OCI-LY7 (cell line): ENCODE data around the gene KRTAP16-1. TPM values are rescaled to one million over a fixed set of nuclear protein-coding genes. Genes with fewer than 3 reads are reported as not detected.

Experiments used
- BruUV-seq: library from RNA; stranded (reverse); fragments of 400-500 nt; replicated peaks from 2 replicates; lab custom pipeline; 2021; lab: Mats Ljungman, UMichigan
- CTCF ChIA-PET: fragments of 300-600 bp; sonication (Branson Sonifier 250); formaldehyde crosslinking; loops from one replicate; lab custom pipeline; 2022; ENCODE audit warnings: antibody characterized with exemption; ENCODE audit not compliant: unreplicated experiment; lab: Charles Lee
- POLR2A ChIA-PET: fragments of 300-600 bp; sonication (Branson Sonifier 250); formaldehyde crosslinking; loops from one replicate; lab custom pipeline; 2022; ENCODE audit warnings: antibody characterized with exemption; lab: Charles Lee
- DNase-seq: peaks from one replicate; pipeline ENCODE4 v3.0.0-alpha.2; 2015; ENCODE audit warnings: low spot score
- H2AFZ ChIP-seq: fragments of 200-600 bp; sonication (generic), shearing (Covaris generic); 2 replicates; pipeline ENCODE4 v1.6.1; 2014; ENCODE audit warnings: mild to moderate bottlenecking, antibody characterized with exemption, low read length, moderate library complexity
- H3K27ac ChIP-seq: fragments of 200-600 bp; sonication (generic); 2 replicates; pipeline ENCODE4 v1.5.1; 2014; ENCODE audit warnings: mixed run types, low read depth, mild to moderate bottlenecking, moderate library complexity, low read length, inconsistent platforms; ENCODE audit not compliant: poor library complexity, severe bottlenecking
- H3K36me3 ChIP-seq: fragments of 200-600 bp; sonication (generic); 2 replicates; pipeline ENCODE4 v1.6.1; 2014; ENCODE audit warnings: mild to moderate bottlenecking, antibody characterized with exemption, low read length, moderate library complexity, mixed read lengths; ENCODE audit not compliant: insufficient read depth
- H3K4me1 ChIP-seq: fragments of 200-600 bp; sonication (generic); 2 replicates; pipeline ENCODE4 v1.5.1; 2014; ENCODE audit warnings: mild to moderate bottlenecking, low read length; ENCODE audit not compliant: insufficient read depth, poor library complexity, severe bottlenecking
- H3K4me2 ChIP-seq: fragments of 200-600 bp; sonication (generic); 2 replicates; pipeline ENCODE4 v1.6.1; 2014; ENCODE audit warnings: mild to moderate bottlenecking, low read length
- H3K4me3 ChIP-seq: fragments of 200-600 bp; sonication (generic); 2 replicates; pipeline ENCODE4 v1.5.1; 2014; ENCODE audit warnings: mild to moderate bottlenecking, low read depth, low read length; ENCODE audit not compliant: poor library complexity, severe bottlenecking
- H3K79me2 ChIP-seq: fragments of 200-600 bp; sonication (generic); 2 replicates; pipeline ENCODE4 v1.6.1; 2016; ENCODE audit warnings: low read depth, mild to moderate bottlenecking, low read length, moderate library complexity, mixed read lengths; ENCODE audit not compliant: insufficient read depth
- H3K9me2 ChIP-seq: fragments of 200-600 bp; sonication (generic); 2 replicates; pipeline ENCODE4 v1.6.1; 2016; ENCODE audit warnings: mild to moderate bottlenecking, low read length, mixed read lengths; ENCODE audit not compliant: insufficient read depth
- H3K9me3 ChIP-seq: fragments of 200-600 bp; sonication (generic); 2 replicates; pipeline ENCODE4 v1.6.1; 2014; ENCODE audit warnings: mild to moderate bottlenecking, mixed run types, low read length, mixed read lengths
- H4K20me1 ChIP-seq: fragments of 200-600 bp; sonication (generic); 2 replicates; pipeline ENCODE4 v1.6.1; 2014; ENCODE audit warnings: mild to moderate bottlenecking, antibody characterized with exemption, low read length, moderate library complexity, mixed read lengths; ENCODE audit not compliant: insufficient read depth
- EZH2phosphoT487 ChIP-seq: fragments of 200-600 bp; sonication (generic); IDR thresholded peaks from 2 replicates; pipeline ENCODE4 v1.6.1; 2018; ENCODE audit warnings: low read depth, borderline replicate concordance, mild to moderate bottlenecking, mixed run types, antibody characterized with exemption, low read length, moderate library complexity, mixed read lengths
- intact Hi-C: fragments of 100-400 bp; cut with micrococcal nuclease; formaldehyde crosslinking; loops from one replicate; pipeline ENCODE4 v1.10.0; 2022; ENCODE audit not compliant: unreplicated experiment
- total RNA-seq, 2 experiments: library from RNA; depleted of rRNA in 1 of 2; stranded (reverse); fragments of >200 nt in 1 of 2; shearing (Covaris generic) in 1 of 2; gene quantifications; 2 replicates each; pipeline ENCODE4 v1.2.3, GENCODE V29; 2014 to 2022
- TF ChIP-seq, protein P1 (sequence below): fragments of 200-600 bp; sonication (generic); conservative IDR thresholded peaks from 2 replicates; pipeline ENCODE4 v1.5.1; 2014; ENCODE audit warnings: mild to moderate bottlenecking, antibody characterized with exemption, low read length, moderate library complexity, mixed read lengths

KRTAP16-1 gene
- total RNA-seq, 2 experiments from 2014 or later: not detected

GRCh38 chr17:41339571-41340172 lies 30.6 kb upstream of the KRTAP16-1 start:
- CTCF ChIA-PET: no interaction called here
- Histone ChIP-seq H3K4me1 (no peaks in the 10 kb centered on the region), H3K9me2 (no peaks in the 10 kb centered on the region), H4K20me1 (no peaks in the 10 kb centered on the region), H3K4me3 (no peak overlapping the region), H3K9me3 (no peaks in the 10 kb centered on the region), H3K4me2 (no peak overlapping the region), H3K79me2 (no peaks in the 10 kb centered on the region), H3K27ac (no peak overlapping the region), H2AFZ (no peak overlapping the region), H3K36me3 (no peaks in the 10 kb centered on the region)
- POLR2A ChIA-PET: no interaction called here
- intact Hi-C loops: no loop called here
- DNase-seq: no peak
- no peak for TF ChIP-seq EZH2phosphoT487
- TF ChIP-seq, protein P1, sequence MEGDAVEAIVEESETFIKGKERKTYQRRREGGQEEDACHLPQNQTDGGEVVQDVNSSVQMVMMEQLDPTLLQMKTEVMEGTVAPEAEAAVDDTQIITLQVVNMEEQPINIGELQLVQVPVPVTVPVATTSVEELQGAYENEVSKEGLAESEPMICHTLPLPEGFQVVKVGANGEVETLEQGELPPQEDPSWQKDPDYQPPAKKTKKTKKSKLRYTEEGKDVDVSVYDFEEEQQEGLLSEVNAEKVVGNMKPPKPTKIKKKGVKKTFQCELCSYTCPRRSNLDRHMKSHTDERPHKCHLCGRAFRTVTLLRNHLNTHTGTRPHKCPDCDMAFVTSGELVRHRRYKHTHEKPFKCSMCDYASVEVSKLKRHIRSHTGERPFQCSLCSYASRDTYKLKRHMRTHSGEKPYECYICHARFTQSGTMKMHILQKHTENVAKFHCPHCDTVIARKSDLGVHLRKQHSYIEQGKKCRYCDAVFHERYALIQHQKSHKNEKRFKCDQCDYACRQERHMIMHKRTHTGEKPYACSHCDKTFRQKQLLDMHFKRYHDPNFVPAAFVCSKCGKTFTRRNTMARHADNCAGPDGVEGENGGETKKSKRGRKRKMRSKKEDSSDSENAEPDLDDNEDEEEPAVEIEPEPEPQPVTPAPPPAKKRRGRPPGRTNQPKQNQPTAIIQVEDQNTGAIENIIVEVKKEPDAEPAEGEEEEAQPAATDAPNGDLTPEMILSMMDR: no peak
- no TSS peak for BruUV-seq

- no peak for DNase-seq
- intact Hi-C loops: no loop called here
- no peaks in the 10 kb centered on the region for H3K4me1 ChIP-seq
- ChIA-PET CTCF (no interaction called here), POLR2A (no interaction called here)
- H3K36me3 ChIP-seq: no peaks in the 10 kb centered on the region
- no TSS peak for BruUV-seq
- H3K4me2 ChIP-seq: no peak overlapping the region
- H2AFZ ChIP-seq: no peak overlapping the region
- no peaks in the 10 kb centered on the region for H3K79me2 ChIP-seq
- TF ChIP-seq EZH2phosphoT487: no peak
- TF ChIP-seq, protein P1: no peak
- H3K9me3 ChIP-seq: no peaks in the 10 kb centered on the region
- no peak overlapping the region for H3K4me3 ChIP-seq
- H4K20me1 ChIP-seq: no peaks in the 10 kb centered on the region
- H3K9me2 ChIP-seq: no peaks in the 10 kb centered on the region
- no peak overlapping the region for H3K27ac ChIP-seq
Measured at GRCh38 chr17:41338961-41339485, 29.9 kb upstream of the KRTAP16-1 start.

DNA sequence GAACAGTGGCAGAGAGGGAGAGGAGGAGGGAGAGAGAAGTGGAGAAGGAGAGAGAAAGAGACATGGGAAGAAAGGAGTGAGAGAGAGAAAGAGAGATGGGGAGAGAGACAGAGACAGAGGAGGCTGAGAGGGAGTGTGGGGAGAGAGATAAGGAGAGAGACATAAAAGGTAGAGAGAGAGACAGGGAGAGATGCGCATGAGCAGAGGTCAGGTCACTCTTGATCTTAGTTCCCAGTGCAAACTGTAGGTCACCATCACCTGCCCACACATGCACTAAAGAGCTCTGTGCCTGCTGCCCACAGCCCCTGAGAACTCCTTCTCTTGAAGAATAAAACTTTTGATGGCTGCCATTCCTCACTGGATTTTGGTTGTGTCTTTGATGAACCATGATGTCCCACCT lies 26.6 kb upstream of the KRTAP16-1 start:
- H3K27ac ChIP-seq: no peak overlapping the region
- ChIA-PET CTCF (no interaction called here), POLR2A (no interaction called here)
- BruUV-seq: no TSS peak
- no peaks in the 10 kb centered on the region for H3K79me2 ChIP-seq
- no peaks in the 10 kb centered on the region for H3K9me2 ChIP-seq
- DNase-seq: no peak
- no peak overlapping the region for H3K4me2 ChIP-seq
- H4K20me1 ChIP-seq: no peaks in the 10 kb centered on the region
- H2AFZ ChIP-seq: no peak overlapping the region
- no peak for TF ChIP-seq EZH2phosphoT487
- TF ChIP-seq, protein P1: no peak
- no peaks in the 10 kb centered on the region for H3K4me1 ChIP-seq
- H3K36me3 ChIP-seq: no peaks in the 10 kb centered on the region
- H3K9me3 ChIP-seq: no peaks in the 10 kb centered on the region
- intact Hi-C loops: no loop called here
- no peak overlapping the region for H3K4me3 ChIP-seq
